BJ (cell line): Measurements from ENCODE around the gene MAML1. TPM values are rescaled to one million over a fixed set of nuclear protein-coding genes. Genes with fewer than 3 reads are reported as not detected.

ENCODE experiments used
- CTCF ChIA-PET: fragments of 350-600 bp; formaldehyde crosslinking; extraction: SDS; loops from one replicate; lab custom pipeline; 2021; ENCODE audit warnings: antibody characterized with exemption, inconsistent platforms; lab: Yijun Ruan, JAX
- POLR2A ChIA-PET: fragments of 300-600 bp; sonication (Branson Sonifier 250); formaldehyde crosslinking; extraction: SDS; loops from one replicate; lab custom pipeline; 2021; ENCODE audit warnings: antibody characterized with exemption; lab: Charles Lee
- DNase-seq: peaks from one replicate; pipeline ENCODE4 v3.0.0-alpha.2; 2011; ENCODE audit warnings: low read depth
- H3K27me3 ChIP-seq: 2 replicates; pipeline ENCODE4 v1.6.0; 2011; ENCODE audit warnings: low read length; ENCODE audit not compliant: control insufficient read depth, insufficient read depth
- H3K36me3 ChIP-seq: 2 replicates; pipeline ENCODE4 v1.5.1; 2011; ENCODE audit warnings: low read length; ENCODE audit not compliant: control insufficient read depth, insufficient read depth
- H3K4me3 ChIP-seq: 2 replicates; pipeline ENCODE4 v1.5.1; 2011; ENCODE audit warnings: low read depth, mild to moderate bottlenecking, control low read depth, low read length
- CTCF ChIP-seq: IDR thresholded peaks from 2 replicates; pipeline ENCODE4 v1.5.1; 2011; ENCODE audit warnings: low read depth, mild to moderate bottlenecking, control low read depth, inconsistent platforms, low read length, moderate library complexity; ENCODE audit not compliant: insufficient read depth
- polyA plus RNA-seq: library from polyadenylated mRNA; depleted of rRNA; stranded (reverse); fragments of >200 nt; gene quantifications from 2 replicates; pipeline ENCODE4 v1.2.3, GENCODE V29; 2011

Gene MAML1
- polyA plus RNA-seq, 1 experiment: 5.3 TPM

DNA sequence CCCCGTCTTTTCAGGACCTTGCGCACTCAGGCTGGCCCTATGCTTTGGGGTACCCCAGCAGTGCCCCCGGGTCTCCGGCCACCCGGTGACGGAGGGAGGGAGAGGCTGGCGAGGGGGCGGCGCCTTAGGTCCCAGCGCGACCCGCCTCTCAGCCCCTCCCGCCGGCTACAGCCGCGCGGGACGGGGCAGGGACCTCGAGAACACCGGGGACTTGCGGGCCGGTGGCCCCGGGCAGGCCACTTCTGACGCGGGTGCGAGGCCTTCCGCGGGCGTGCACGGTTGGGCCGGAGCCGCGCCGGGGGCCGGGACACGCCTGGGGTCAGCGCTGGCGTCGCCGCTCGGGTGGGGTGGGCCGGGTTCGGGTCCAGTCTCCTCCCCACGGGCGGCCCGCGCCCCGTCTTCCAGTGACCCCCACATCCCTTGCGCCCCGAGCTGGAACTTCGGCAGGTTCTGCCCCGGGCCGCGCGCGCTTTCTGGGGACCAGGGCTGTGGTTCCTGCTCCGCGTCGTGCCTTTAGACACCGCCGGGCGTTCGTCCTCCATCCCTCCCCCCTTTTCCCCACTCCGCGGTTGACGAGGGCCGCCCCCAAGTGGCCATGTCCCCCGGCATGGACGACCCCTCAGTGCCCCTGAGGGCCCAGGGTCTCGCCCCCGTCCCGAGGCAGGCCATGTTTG, 84.3 kb downstream of the MAML1 start:
- TF ChIP-seq CTCF: no peak
- ChIA-PET POLR2A (no interaction called here), CTCF (no interaction called here)
- H3K4me3 ChIP-seq: peak overlapping the region; percentile 38
- no peaks in the 10 kb centered on the region for H3K27me3 ChIP-seq
- no peak for DNase-seq
- peaks cover 4% of the 10 kb centered on the region; the same call in 1 of the 2 replicates for H3K36me3 ChIP-seq

DNA sequence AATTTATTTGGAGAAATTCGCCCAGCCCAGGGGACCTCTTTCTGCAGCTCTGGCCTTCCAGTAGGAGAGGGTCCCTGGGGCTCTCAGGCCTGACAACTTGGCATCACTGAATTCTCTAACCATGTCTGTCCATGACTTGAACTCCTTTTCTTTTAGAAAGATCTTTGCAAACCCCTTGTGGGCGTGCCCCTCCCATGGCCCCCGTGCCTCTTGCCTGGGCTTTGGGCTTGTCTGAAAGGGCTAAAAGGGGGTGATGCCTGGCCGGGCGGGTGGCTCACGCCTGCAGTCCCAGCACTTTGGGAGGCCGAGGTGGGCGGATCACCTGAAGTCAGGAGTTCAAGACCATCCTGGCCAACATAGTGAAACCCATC, 84.8 kb downstream of the MAML1 start:
- CTCF ChIA-PET: no interaction called here
- DNase-seq: no peak
- TF ChIP-seq CTCF: no peak
- peaks cover 4% of the 10 kb centered on the region for H3K36me3 ChIP-seq
- POLR2A ChIA-PET: no interaction called here
- no peaks in the 10 kb centered on the region for H3K27me3 ChIP-seq
- no peak overlapping the region; the same call in 1 of the 2 replicates for H3K4me3 ChIP-seq

GRCh38 chr5:179817890-179818745, 85.5 kb downstream of the MAML1 start:
- TF ChIP-seq CTCF: no peak
- H3K36me3 ChIP-seq: peaks cover 10% of the 10 kb centered on the region
- H3K4me3 ChIP-seq: peak overlapping the region; percentile 19
- CTCF ChIA-PET: no interaction called here
- H3K27me3 ChIP-seq: no peaks in the 10 kb centered on the region
- POLR2A ChIA-PET: no interaction called here
- no peak for DNase-seq

GRCh38 chr5:179818746-179819295, 86.2 kb downstream of the MAML1 start:
- POLR2A ChIA-PET: no interaction called here
- peak; percentile 64 for DNase-seq
- Histone ChIP-seq H3K4me3 (peak overlapping the region; percentile 19), H3K27me3 (no peaks in the 10 kb centered on the region), H3K36me3 (peaks cover 16% of the 10 kb centered on the region)
- TF ChIP-seq CTCF: no peak
- CTCF ChIA-PET: no interaction called here
